ENCODE measurements around the gene MTMR12. TPM values are rescaled to one million over a fixed set of nuclear protein-coding genes. Genes with fewer than 3 reads are reported as not detected.

Gene MTMR12
- total RNA-seq, 1 experiment from 2014 or later: 42.7 TPM

DNA sequence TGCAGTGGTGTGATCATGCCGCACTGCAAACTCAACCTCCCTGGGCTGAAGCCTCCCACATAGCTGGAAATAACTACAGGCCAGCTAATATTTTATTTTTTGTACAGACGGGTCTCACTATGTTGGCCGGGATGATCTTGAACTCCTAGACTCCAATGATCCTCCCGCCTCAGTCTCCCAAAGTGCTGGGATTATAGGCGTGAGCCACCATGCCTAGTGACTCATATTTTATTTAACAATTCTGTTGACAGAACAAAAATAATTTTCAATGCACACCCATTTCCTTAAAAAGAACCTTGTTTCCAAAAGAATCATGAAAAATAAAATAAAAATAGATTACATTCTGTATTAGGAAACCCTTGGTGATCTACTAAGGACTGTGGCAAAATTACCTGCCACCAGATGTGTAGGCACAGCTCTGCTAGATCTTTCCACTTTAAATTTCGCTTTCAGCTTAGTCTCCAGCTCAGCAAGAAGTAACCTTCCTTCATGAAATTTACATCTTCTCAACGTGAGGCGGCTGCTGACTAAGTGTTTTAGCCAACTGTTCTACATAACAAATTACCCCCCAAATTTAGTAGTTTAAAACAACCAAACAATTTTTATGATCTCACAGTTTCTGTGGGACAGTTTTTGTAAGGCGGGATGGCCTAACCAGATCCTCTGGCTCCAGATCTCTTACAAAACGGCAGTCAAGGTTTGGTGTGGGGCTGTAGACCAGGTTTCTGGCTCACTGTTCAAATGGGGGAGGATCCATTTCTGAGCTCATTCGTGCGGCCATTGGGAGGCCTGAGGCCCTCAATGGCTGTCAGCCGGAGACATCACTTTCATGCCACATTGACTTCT is 106.0 kb downstream of the MTMR12 start:
- no peaks in the 10 kb centered on the region; the same call in 1 of the 2 replicates for H3K27me3 Mint-ChIP-seq (ENCODE audit: low read depth)
- no peak overlapping the region for H3K27ac Mint-ChIP-seq
- ChIA-PET POLR2A (no interaction called here), CTCF (no interaction called here)
- H3K36me3 Mint-ChIP-seq: peaks cover 15% of the 10 kb centered on the region
- ATAC-seq: no peak
- no peak for DNase-seq (ENCODE audit: low spot score)
- no peak for TF ChIP-seq CBFB (CRISPR knock-in tag; IDR thresholded peaks at IDR 0.05; ENCODE audit: low read depth)
- TF ChIP-seq, protein P1, sequence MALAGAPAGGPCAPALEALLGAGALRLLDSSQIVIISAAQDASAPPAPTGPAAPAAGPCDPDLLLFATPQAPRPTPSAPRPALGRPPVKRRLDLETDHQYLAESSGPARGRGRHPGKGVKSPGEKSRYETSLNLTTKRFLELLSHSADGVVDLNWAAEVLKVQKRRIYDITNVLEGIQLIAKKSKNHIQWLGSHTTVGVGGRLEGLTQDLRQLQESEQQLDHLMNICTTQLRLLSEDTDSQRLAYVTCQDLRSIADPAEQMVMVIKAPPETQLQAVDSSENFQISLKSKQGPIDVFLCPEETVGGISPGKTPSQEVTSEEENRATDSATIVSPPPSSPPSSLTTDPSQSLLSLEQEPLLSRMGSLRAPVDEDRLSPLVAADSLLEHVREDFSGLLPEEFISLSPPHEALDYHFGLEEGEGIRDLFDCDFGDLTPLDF (CRISPR knock-in tag; IDR thresholded peaks at IDR 0.05): no peak
- no peak for TF ChIP-seq ELF4 (CRISPR knock-in tag; IDR thresholded peaks at IDR 0.05; ENCODE audit: low read depth)
- TF ChIP-seq GTF2I (CRISPR knock-in tag; conservative IDR thresholded peaks at IDR 0.05): no peak
- TF ChIP-seq, protein P2, sequence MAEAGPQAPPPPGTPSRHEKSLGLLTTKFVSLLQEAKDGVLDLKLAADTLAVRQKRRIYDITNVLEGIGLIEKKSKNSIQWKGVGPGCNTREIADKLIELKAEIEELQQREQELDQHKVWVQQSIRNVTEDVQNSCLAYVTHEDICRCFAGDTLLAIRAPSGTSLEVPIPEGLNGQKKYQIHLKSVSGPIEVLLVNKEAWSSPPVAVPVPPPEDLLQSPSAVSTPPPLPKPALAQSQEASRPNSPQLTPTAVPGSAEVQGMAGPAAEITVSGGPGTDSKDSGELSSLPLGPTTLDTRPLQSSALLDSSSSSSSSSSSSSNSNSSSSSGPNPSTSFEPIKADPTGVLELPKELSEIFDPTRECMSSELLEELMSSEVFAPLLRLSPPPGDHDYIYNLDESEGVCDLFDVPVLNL (CRISPR knock-in tag; IDR thresholded peaks at IDR 0.05; ENCODE audit: borderline replicate concordance, low read depth): no peak
- no peak for TF ChIP-seq ZNF219 (CRISPR knock-in tag; IDR thresholded peaks at IDR 0.05; ENCODE audit: borderline replicate concordance)
- TF ChIP-seq KAT7 (CRISPR knock-in tag; IDR thresholded peaks at IDR 0.05; ENCODE audit: borderline replicate concordance): no peak
- TF ChIP-seq, protein P3, sequence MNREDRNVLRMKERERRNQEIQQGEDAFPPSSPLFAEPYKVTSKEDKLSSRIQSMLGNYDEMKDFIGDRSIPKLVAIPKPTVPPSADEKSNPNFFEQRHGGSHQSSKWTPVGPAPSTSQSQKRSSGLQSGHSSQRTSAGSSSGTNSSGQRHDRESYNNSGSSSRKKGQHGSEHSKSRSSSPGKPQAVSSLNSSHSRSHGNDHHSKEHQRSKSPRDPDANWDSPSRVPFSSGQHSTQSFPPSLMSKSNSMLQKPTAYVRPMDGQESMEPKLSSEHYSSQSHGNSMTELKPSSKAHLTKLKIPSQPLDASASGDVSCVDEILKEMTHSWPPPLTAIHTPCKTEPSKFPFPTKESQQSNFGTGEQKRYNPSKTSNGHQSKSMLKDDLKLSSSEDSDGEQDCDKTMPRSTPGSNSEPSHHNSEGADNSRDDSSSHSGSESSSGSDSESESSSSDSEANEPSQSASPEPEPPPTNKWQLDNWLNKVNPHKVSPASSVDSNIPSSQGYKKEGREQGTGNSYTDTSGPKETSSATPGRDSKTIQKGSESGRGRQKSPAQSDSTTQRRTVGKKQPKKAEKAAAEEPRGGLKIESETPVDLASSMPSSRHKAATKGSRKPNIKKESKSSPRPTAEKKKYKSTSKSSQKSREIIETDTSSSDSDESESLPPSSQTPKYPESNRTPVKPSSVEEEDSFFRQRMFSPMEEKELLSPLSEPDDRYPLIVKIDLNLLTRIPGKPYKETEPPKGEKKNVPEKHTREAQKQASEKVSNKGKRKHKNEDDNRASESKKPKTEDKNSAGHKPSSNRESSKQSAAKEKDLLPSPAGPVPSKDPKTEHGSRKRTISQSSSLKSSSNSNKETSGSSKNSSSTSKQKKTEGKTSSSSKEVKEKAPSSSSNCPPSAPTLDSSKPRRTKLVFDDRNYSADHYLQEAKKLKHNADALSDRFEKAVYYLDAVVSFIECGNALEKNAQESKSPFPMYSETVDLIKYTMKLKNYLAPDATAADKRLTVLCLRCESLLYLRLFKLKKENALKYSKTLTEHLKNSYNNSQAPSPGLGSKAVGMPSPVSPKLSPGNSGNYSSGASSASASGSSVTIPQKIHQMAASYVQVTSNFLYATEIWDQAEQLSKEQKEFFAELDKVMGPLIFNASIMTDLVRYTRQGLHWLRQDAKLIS (CRISPR knock-in tag; IDR thresholded peaks at IDR 0.05; ENCODE audit: borderline replicate concordance): no peak
- no peak for TF ChIP-seq CREB1 (CRISPR knock-in tag; IDR thresholded peaks at IDR 0.05)
- TF ChIP-seq ZNF671 (CRISPR knock-in tag; IDR thresholded peaks at IDR 0.05): no peak
- TF ChIP-seq NFE2L1 (CRISPR knock-in tag; IDR thresholded peaks at IDR 0.05): no peak
- no peak for TF ChIP-seq EMX1 (CRISPR knock-in tag; IDR thresholded peaks at IDR 0.05)
- TF ChIP-seq FOXK1 (CRISPR knock-in tag; IDR thresholded peaks at IDR 0.05): no peak
- peaks cover 10% of the 10 kb centered on the region for H3K4me1 Mint-ChIP-seq
- H3K9me3 Mint-ChIP-seq: peaks cover 17% of the 10 kb centered on the region
- H3K4me3 Mint-ChIP-seq: no peak overlapping the region

DNA sequence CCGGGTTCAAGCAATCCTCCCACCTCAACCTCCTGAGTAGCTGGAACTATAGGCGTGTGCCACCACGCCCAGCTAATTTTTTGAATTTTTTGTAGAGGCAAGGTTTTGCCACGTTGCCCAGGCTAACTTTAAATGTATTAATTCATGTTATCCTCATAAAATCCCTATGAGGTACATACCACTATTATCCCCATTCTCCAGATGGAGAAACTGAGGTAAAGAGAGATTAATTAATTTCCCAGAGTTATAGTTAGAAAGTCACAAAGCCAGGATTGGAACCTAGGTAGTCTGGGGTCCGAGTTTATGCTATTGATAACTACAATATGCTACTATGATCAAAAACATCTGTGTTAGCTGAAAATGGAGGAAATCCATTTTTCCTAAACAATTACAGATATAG is 106.7 kb downstream of the MTMR12 start:
- Mint-ChIP-seq H3K4me3 (no peak overlapping the region), H3K4me1 (peaks cover 8% of the 10 kb centered on the region), H3K27ac (no peak overlapping the region), H3K9me3 (peaks cover 17% of the 10 kb centered on the region), H3K27me3 (ENCODE audit: low read depth) (no peaks in the 10 kb centered on the region), H3K36me3 (peaks cover 15% of the 10 kb centered on the region)
- no peak for ATAC-seq
- ChIA-PET POLR2A (no interaction called here), CTCF (no interaction called here)
- no peak for DNase-seq (ENCODE audit: low spot score)
- TF ChIP-seq, protein P4, sequence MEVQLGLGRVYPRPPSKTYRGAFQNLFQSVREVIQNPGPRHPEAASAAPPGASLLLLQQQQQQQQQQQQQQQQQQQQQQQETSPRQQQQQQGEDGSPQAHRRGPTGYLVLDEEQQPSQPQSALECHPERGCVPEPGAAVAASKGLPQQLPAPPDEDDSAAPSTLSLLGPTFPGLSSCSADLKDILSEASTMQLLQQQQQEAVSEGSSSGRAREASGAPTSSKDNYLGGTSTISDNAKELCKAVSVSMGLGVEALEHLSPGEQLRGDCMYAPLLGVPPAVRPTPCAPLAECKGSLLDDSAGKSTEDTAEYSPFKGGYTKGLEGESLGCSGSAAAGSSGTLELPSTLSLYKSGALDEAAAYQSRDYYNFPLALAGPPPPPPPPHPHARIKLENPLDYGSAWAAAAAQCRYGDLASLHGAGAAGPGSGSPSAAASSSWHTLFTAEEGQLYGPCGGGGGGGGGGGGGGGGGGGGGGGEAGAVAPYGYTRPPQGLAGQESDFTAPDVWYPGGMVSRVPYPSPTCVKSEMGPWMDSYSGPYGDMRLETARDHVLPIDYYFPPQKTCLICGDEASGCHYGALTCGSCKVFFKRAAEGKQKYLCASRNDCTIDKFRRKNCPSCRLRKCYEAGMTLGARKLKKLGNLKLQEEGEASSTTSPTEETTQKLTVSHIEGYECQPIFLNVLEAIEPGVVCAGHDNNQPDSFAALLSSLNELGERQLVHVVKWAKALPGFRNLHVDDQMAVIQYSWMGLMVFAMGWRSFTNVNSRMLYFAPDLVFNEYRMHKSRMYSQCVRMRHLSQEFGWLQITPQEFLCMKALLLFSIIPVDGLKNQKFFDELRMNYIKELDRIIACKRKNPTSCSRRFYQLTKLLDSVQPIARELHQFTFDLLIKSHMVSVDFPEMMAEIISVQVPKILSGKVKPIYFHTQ (CRISPR knock-in tag; IDR thresholded peaks at IDR 0.05): no peak
- TF ChIP-seq, protein P5, sequence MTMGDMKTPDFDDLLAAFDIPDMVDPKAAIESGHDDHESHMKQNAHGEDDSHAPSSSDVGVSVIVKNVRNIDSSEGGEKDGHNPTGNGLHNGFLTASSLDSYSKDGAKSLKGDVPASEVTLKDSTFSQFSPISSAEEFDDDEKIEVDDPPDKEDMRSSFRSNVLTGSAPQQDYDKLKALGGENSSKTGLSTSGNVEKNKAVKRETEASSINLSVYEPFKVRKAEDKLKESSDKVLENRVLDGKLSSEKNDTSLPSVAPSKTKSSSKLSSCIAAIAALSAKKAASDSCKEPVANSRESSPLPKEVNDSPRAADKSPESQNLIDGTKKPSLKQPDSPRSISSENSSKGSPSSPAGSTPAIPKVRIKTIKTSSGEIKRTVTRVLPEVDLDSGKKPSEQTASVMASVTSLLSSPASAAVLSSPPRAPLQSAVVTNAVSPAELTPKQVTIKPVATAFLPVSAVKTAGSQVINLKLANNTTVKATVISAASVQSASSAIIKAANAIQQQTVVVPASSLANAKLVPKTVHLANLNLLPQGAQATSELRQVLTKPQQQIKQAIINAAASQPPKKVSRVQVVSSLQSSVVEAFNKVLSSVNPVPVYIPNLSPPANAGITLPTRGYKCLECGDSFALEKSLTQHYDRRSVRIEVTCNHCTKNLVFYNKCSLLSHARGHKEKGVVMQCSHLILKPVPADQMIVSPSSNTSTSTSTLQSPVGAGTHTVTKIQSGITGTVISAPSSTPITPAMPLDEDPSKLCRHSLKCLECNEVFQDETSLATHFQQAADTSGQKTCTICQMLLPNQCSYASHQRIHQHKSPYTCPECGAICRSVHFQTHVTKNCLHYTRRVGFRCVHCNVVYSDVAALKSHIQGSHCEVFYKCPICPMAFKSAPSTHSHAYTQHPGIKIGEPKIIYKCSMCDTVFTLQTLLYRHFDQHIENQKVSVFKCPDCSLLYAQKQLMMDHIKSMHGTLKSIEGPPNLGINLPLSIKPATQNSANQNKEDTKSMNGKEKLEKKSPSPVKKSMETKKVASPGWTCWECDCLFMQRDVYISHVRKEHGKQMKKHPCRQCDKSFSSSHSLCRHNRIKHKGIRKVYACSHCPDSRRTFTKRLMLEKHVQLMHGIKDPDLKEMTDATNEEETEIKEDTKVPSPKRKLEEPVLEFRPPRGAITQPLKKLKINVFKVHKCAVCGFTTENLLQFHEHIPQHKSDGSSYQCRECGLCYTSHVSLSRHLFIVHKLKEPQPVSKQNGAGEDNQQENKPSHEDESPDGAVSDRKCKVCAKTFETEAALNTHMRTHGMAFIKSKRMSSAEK (CRISPR knock-in tag; IDR thresholded peaks at IDR 0.05; ENCODE audit: borderline replicate concordance): no peak
- TF ChIP-seq CBFB (CRISPR knock-in tag; IDR thresholded peaks at IDR 0.05; ENCODE audit: low read depth): no peak
- no peak for TF ChIP-seq ZNF416 (CRISPR knock-in tag; IDR thresholded peaks at IDR 0.05)
- TF ChIP-seq, protein P6, sequence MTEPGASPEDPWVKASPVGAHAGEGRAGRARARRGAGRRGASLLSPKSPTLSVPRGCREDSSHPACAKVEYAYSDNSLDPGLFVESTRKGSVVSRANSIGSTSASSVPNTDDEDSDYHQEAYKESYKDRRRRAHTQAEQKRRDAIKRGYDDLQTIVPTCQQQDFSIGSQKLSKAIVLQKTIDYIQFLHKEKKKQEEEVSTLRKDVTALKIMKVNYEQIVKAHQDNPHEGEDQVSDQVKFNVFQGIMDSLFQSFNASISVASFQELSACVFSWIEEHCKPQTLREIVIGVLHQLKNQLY (CRISPR knock-in tag; IDR thresholded peaks at IDR 0.05): no peak
- no peak for TF ChIP-seq ZNF671 (CRISPR knock-in tag; IDR thresholded peaks at IDR 0.05)
- TF ChIP-seq ZNF232 (CRISPR knock-in tag; IDR thresholded peaks at IDR 0.05): no peak

All from WTC11 (cell line).